Heart right ventricle (tissue), 16 donors: ENCODE measurements around the gene TEX9. TPM values are rescaled to one million over a fixed set of nuclear protein-coding genes. Genes with fewer than 3 reads are reported as not detected.
"Not testable (repeated sequence)": the region's sequence is repeated elsewhere in the genome, so short reads cannot be mapped to it uniquely, and the experiment has no call there.

ENCODE experiments used
- ATAC-seq, 8 donors: fragments of 200-7000 bp; cut with Tn5 transposase; one replicate each; pipeline ENCODE4 v1.9.1; 2020; ENCODE audit warnings: mild to moderate bottlenecking in 8 of 8, moderate library complexity in 8 of 8, moderate number of reproducible peaks in 1 of 8
- DNase-seq, 2 donors: peaks; one replicate each; pipeline ENCODE4 v3.0.0-alpha.2; 2020
- H3K27ac ChIP-seq, 10 donors: fragments of 200-600 bp; sonication (generic) in 2 of 10; one replicate each; pipeline versions ENCODE4 v1.5.0 to v1.8.0; 2020 to 2022; ENCODE audit warnings: mild to moderate bottlenecking in 3 of 10
- H3K27me3 ChIP-seq, 7 donors: fragments of 200-600 bp; one replicate each; pipeline ENCODE4 v1.8.0; 2021 to 2022; ENCODE audit warnings: mild to moderate bottlenecking in 2 of 7
- H3K36me3 ChIP-seq, 9 donors: fragments of 200-600 bp; sonication (generic) in 1 of 9; one replicate each; pipeline versions ENCODE4 v1.5.0 to v1.8.0; 2020 to 2022; ENCODE audit warnings: mild to moderate bottlenecking in 2 of 9
- H3K4me1 ChIP-seq, 9 donors: fragments of 200-600 bp; sonication (generic) in 1 of 9; one replicate each; pipeline versions ENCODE4 v1.5.0 to v1.8.0; 2020 to 2022; ENCODE audit warnings: mild to moderate bottlenecking in 4 of 9
- H3K4me3 ChIP-seq, 10 donors: fragments of 200-600 bp; sonication (generic) in 2 of 10; one replicate each; pipeline versions ENCODE4 v1.5.0 to v1.8.0; 2020 to 2022; ENCODE audit warnings: mild to moderate bottlenecking in 7 of 10, moderate library complexity in 2 of 10
- H3K9me3 ChIP-seq, 11 donors: fragments of 200-600 bp in 10 of 11; sonication (generic) in 2 of 11; one replicate each; pipeline versions ENCODE4 v1.5.0 to v1.8.0; 2013 to 2022; ENCODE audit warnings: mild to moderate bottlenecking in 2 of 11, control low read depth in 1 of 11, moderate library complexity in 1 of 11
- WGBS, 2 donors: extraction: QIAGEN DNeasy Blood & Tissue Kit; methylation state at CpG; one replicate each; pipeline ENCODE4 v1.1.7; 2013; ENCODE audit warnings: inconsistent platforms in 1 of 2; 5-methylcytosine and 5-hydroxymethylcytosine counted together
- intact Hi-C, 10 donors: fragments of 100-400 bp; cut with DNase I; formaldehyde crosslinking; loops; one replicate each; pipeline versions ENCODE4 v1.11.1 to v1.14.2; 2022
- long read RNA-seq, 3 donors: library from polyadenylated mRNA; unstranded; transcript quantifications; one replicate each; pipeline ENCODE4 v2.0.0, GENCODE V29; 2020 to 2021
- polyA plus RNA-seq, 2 donors: library from polyadenylated mRNA; stranded (reverse); fragments of 200-250 nt; gene quantifications; one replicate each; pipeline ENCODE4 v1.2.3, GENCODE V29; 2013
- total RNA-seq, 10 donors: library from RNA; stranded (reverse); fragmentation: NEBNext Ultra II Directional in 3 of 10; extraction: Animal tissue kit (Norgen Biotek cat#: 25700) in 3 of 10; gene quantifications; one replicate each; pipeline versions ENCODE4 v1.2.1 to v1.2.4, GENCODE V29; 2021 to 2023
- TF ChIP-seq, protein P1 (sequence below), 9 donors: fragments of 200-600 bp; sonication (generic) in 2 of 9; IDR thresholded peaks; one replicate each; pipeline versions ENCODE4 v1.5.0 to v1.8.0; 2021 to 2022; ENCODE audit warnings: antibody characterized with exemption in 9 of 9, mild to moderate bottlenecking in 5 of 9, moderate library complexity in 1 of 9
- donor health status: Arrhythmogenic right ventricular cardiomyopathy.
- donor health status: ischemic (EF 13 %, LVEDD 7.1; RV severe dilation, severe dysfunction).
- donor health status: healthy with polysubstance abuse.
- donor health status: DM: no; HTN: yes; CAD: no.
- donor health status: DM: no; HTN: no; CAD: no.
- donor health status: ischemic (EF 25% LVEDD 6.9; RV normal size, moderate dysfunction).
- donor health status: ischemic (EF 25% LVEDD 5.7; RV mildly dilated, moderate dysfunction).
- donor health status: healthy.
- donor health status: DM: yes; HTN: yes; CAD: no.
- donor health status: Ischemic cardiomyopathy.
- donor health status: ischemic (EF 35%, LVEDD 5.7; RV mildly dilated, moderate dysfunction).
- donor health status: nonischemic (EF 11% LVEDD 7.7; RV severe dilation, severe dysfunction).
- donor health status: DM: yes; HTN: yes; CAD: no.
- donor health status: PGD.
- donor health status: ischemic (EF 29% LVEDD 5.4; RV normal size, mild dysfunction).
- donor health status: nonischemic (EF 23%, LVEDD 6.1; RV moderate dilation, normal function).

TEX9 gene
- total RNA-seq (1 to 10 TPM in 2 of 10 donors, under 1 TPM in 8; 0.28 to 1.7 (median 0.59) TPM), polyA plus RNA-seq (under 1 TPM; 0.19 to 0.29 TPM)
- long read RNA-seq, donor 1 = 0 reads
- long read RNA-seq, donor 2 = 0 reads
- long read RNA-seq, donor 3, partial matches to known transcripts = 1 of 1 reads
- long read RNA-seq, donor 3, other reads (novel, unspliced or antisense) = 0 of 1 reads

DNA sequence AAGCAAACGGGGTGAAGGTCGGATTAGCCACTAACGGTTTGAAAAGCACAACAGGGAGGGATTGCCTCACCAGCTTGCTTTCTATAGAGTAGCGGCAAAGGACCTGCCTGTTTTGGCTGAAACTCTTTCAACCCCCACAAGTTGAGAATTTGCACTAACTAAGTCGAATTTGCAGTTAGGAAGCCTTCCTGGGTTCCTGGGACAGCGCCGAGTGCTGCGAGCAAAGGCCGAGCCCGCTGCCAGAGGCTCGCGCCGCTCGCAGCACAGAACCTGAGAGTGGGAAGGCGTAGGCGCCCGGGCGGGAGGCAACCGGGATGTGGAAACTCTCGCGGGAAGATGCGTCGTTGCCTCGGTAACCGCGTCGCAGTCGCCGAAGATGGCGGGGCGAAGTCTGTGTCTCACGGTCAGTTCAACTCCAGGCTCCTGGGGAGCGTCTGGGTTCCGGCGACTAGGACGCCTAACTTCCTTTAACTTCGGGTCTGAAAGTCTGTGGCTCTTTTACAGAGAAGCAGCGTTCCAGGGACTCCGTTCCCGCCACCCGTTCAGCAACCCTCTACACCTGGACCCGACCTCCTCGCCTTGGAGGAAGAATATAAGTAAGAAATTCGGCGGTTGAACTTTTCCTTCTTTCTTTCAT, at the start of gene TEX9:
TEX9 (plus strand) TSS at position 352 of the 637 bp plus-strand sequence; CDS start at position 377, 25 bp downstream.
- ATAC-seq (peak; percentile 97 to 100 (median 98)), DNase-seq (peak; percentile 86 to 87)
- Histone ChIP-seq H3K27ac (peak within 1 kb of the TSS in 3 of 10 donors; percentile 1 to 51 (median 34)), H3K9me3 (peaks cover 0 to 12% (median 0%) of the 10 kb centered on the region in 11 donors), H3K27me3 (peaks cover 0 to 5% (median 0%) of the 10 kb centered on the region in 7 donors), H3K4me3 (peak within 1 kb of the TSS; percentile 43 to 74 (median 64)), H3K36me3 (no peaks in the 10 kb centered on the region), H3K4me1 (peaks cover 0 to 15% (median 10%) of the 10 kb centered on the region in 9 donors)
- 1% methylated on average over 45 of the region's 45 CpGs for WGBS, 2 donors
- TF ChIP-seq, protein P1, sequence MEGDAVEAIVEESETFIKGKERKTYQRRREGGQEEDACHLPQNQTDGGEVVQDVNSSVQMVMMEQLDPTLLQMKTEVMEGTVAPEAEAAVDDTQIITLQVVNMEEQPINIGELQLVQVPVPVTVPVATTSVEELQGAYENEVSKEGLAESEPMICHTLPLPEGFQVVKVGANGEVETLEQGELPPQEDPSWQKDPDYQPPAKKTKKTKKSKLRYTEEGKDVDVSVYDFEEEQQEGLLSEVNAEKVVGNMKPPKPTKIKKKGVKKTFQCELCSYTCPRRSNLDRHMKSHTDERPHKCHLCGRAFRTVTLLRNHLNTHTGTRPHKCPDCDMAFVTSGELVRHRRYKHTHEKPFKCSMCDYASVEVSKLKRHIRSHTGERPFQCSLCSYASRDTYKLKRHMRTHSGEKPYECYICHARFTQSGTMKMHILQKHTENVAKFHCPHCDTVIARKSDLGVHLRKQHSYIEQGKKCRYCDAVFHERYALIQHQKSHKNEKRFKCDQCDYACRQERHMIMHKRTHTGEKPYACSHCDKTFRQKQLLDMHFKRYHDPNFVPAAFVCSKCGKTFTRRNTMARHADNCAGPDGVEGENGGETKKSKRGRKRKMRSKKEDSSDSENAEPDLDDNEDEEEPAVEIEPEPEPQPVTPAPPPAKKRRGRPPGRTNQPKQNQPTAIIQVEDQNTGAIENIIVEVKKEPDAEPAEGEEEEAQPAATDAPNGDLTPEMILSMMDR (IDR thresholded peaks at IDR 0.05) = no peak
- intact Hi-C loops = no loop called here

DNA sequence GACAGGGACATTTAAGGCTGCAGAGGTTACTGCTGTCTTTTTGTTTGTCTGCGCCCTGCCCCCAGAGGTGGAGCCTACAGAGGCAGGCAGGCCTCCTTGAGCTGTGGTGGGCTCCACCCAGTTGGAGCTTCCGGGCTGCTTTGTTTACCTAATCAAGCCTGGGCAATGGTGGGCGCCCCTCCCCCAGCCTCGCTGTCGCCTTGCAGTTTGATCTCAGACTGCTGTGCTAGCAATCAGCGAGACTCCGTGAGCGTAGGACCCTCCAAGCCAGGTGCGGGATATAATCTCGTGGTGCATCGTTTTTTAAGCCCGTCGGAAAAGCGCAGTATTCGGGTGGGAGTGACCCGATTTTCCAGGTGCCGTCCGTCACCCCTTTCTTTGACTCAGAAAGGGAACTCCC, 48.7 kb upstream of the TEX9 start:
- 84 to 85% methylated on average over 6 to 18 of the region's 18 CpGs for WGBS, 2 donors
- H3K4me1 ChIP-seq, intact Hi-C loops, H3K36me3 ChIP-seq, H3K4me3 ChIP-seq, H3K27me3 ChIP-seq, H3K27ac ChIP-seq, DNase-seq, ATAC-seq: not testable (repeated sequence)
- peaks cover 0 to 21% (median 2%) of the 10 kb centered on the region in 11 donors for H3K9me3 ChIP-seq

DNA sequence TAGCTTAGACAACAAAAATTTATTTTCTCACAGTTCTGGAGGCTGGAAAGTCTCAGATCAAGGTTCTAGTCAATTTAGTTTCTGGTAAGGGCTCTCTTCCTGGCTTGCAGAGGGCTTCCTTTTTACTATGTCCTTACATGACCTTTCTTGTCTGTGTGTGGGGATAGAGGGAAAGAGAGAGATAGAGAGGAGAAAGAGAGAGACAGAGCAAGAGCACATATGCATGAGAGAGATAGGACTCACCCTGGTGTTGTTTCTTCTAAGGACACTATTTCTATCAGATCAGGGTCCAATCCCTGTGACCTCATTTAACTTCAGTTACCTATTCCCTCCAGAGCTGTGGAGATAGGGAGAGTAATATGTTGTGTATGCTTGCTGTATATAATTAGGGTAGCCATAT, 44.9 kb upstream of the TEX9 start:
- intact Hi-C loops = no loop called here
- peaks cover 0 to 21% (median 2%) of the 10 kb centered on the region in 11 donors for H3K9me3 ChIP-seq
- H3K4me1 ChIP-seq = no peaks in the 10 kb centered on the region
- no peak overlapping the region for H3K4me3 ChIP-seq
- TF ChIP-seq, protein P1 (IDR thresholded peaks at IDR 0.05) = no peak
- DNase-seq = no peak
- H3K27me3 ChIP-seq = no peaks in the 10 kb centered on the region
- no peak overlapping the region for H3K27ac ChIP-seq
- H3K36me3 ChIP-seq = no peaks in the 10 kb centered on the region
- no peak for ATAC-seq

DNA sequence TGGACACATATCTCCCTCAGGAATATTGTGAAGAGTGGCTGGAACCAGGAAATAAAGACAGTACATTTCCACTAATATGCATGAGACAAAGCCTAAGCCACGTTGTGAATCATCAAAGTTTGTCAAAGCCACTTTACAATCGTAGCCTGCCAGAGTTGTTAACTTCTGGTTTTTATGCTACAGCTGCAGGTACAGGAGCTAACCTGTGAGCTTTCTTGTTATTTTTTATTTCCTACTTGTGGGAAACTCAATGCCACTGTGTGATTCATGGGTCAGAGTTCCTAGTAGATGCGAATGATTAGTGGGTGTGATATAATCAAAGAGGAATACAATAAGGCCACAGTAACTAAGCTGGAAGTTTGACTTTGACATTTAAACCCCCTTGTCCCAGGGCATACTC, 44.4 kb upstream of the TEX9 start:
- Histone ChIP-seq H3K9me3 (peaks cover 0 to 21% (median 2%) of the 10 kb centered on the region in 11 donors), H3K4me1 (no peaks in the 10 kb centered on the region), H3K27me3 (no peaks in the 10 kb centered on the region), H3K4me3 (no peak overlapping the region), H3K27ac (no peak overlapping the region), H3K36me3 (no peaks in the 10 kb centered on the region)
- intact Hi-C loops = no loop called here
- WGBS, 2 donors = 72 to 80% methylated on average over 3 of the region's 3 CpGs
- TF ChIP-seq, protein P1 (IDR thresholded peaks at IDR 0.05) = no peak
- DNase-seq (no peak), ATAC-seq (no peak)

DNA sequence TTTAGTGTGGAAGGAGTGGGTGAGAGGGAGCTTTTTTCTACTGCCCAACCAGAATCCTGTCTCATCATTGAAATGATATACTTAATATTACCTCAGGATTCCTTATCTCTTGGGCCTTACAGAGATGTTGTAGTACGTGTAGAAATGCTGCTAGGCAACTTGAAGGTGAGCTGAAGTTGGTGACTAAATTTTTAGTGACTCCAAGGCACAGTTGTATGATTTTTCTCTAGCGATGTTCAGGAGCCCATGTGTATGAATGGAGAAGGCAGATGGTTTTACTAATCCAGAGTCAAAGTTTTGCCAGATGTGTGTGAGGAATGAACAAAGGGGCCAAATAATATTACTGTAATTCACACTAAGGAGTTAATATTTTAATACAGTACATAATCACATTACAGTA, 42.8 kb upstream of the TEX9 start:
- Histone ChIP-seq H3K9me3 (peaks cover 0 to 17% (median 2%) of the 10 kb centered on the region in 11 donors), H3K27me3 (no peaks in the 10 kb centered on the region), H3K27ac (no peak overlapping the region), H3K36me3 (no peaks in the 10 kb centered on the region), H3K4me3 (no peak overlapping the region), H3K4me1 (no peaks in the 10 kb centered on the region)
- TF ChIP-seq, protein P1 (IDR thresholded peaks at IDR 0.05) = no peak
- no peak for DNase-seq
- ATAC-seq = no peak
- intact Hi-C loops = no loop called here
- WGBS, 2 donors = 50 to 69% methylated on average over 2 of the region's 2 CpGs
